K562 (cell line): ENCODE results near the gene PGAP3. TPM values are rescaled to one million over a fixed set of nuclear protein-coding genes. Genes with fewer than 3 reads are reported as not detected.

Source experiments
- ATAC-seq: fragments of 200-7000 bp; cut with Tn5 transposase; 3 replicates; pipeline ENCODE4 v1.9.1; 2020; ENCODE audit warnings: moderate library complexity
- BruUV-seq: library from RNA; stranded (reverse); fragments of 400-500 nt; replicated peaks from 2 replicates; lab custom pipeline; 2021; lab: Mats Ljungman, UMichigan
- CTCF ChIA-PET: fragments of 300-600 bp; formaldehyde crosslinking; extraction: SDS; loops from one replicate; lab custom pipeline; 2021; ENCODE audit warnings: low intra/inter-chr PET ratio; lab: Yijun Ruan, JAX
- POLR2A ChIA-PET: fragments of 300-600, 350-650 bp; sonication (Branson Sonifier 250); formaldehyde crosslinking; extraction: SDS; loops from one replicate; lab custom pipeline; 2021; ENCODE audit warnings: antibody characterized with exemption, inconsistent platforms; lab: Yijun Ruan, JAX
- DNase-seq, 4 experiments: peaks; one replicate each; pipeline versions ENCODE4 v3.0.0 to v3.0.0-alpha.2; 2011 to 2018; ENCODE audit warnings: low spot score in 3 of 4, mixed read lengths in 3 of 4; ENCODE audit errors: extremely low read depth in 1 of 4
- FAIRE-seq: peaks from 2 replicates; lab custom pipeline; 2011; peaks lifted over from hg19 to GRCh38; lab: Jason Lieb, UNC
- H2AFZ ChIP-seq: 2 replicates; pipeline ENCODE4 v1.6.0; 2011; ENCODE audit warnings: low read depth, low read length, control low read depth, inconsistent platforms
- H3K27ac ChIP-seq: fragments of 200-600 bp; 3 replicates; pipeline ENCODE4 v1.8.0; 2011; ENCODE audit warnings: low read depth, mild to moderate bottlenecking, control low read depth, inconsistent platforms, low read length, moderate library complexity, mixed read lengths; ENCODE audit errors: extremely low read depth
- H3K27me3 ChIP-seq, 2 experiments: fragments of 300-600 bp in 1 of 2; 2 replicates in 1 of 2; 3 replicates in 1 of 2; pipeline versions ENCODE4 v1.6.0 to v1.8.0; 2011; ENCODE audit warnings: inconsistent platforms in 2 of 2, low read length in 2 of 2, mild to moderate bottlenecking in 1 of 2, mixed read lengths in 1 of 2, moderate library complexity in 1 of 2; ENCODE audit not compliant: control insufficient read depth in 2 of 2, insufficient read depth in 2 of 2
- H3K36me3 ChIP-seq: fragments of 300-600 bp; 3 replicates; pipeline ENCODE4 v1.8.0; 2011; ENCODE audit warnings: mild to moderate bottlenecking, low read length, inconsistent platforms; ENCODE audit not compliant: control insufficient read depth, insufficient read depth
- H3K4me1 ChIP-seq, 2 experiments: fragments of 200-600 bp in 1 of 2; replicated peaks in 1 of 2; 2 replicates in 1 of 2; 3 replicates in 1 of 2; pipeline versions ENCODE4 v1.5.1 to v1.8.0; 2011; ENCODE audit warnings: inconsistent platforms in 2 of 2, low read length in 2 of 2, mild to moderate bottlenecking in 1 of 2, mixed read lengths in 1 of 2, moderate library complexity in 1 of 2; ENCODE audit not compliant: control insufficient read depth in 2 of 2, insufficient read depth in 2 of 2
- H3K4me2 ChIP-seq: 2 replicates; pipeline ENCODE4 v1.6.1; 2011; ENCODE audit warnings: low read length, control low read depth, inconsistent platforms, mixed read lengths; ENCODE audit not compliant: insufficient read depth
- H3K4me3 ChIP-seq: fragments of 200-600 bp; sonication (generic), shearing (Covaris generic); 2 replicates; pipeline ENCODE4 v1.5.1; 2016; ENCODE audit warnings: control low read depth, inconsistent platforms
- H3K79me2 ChIP-seq: fragments of 200-600 bp; 3 replicates; pipeline ENCODE4 v1.8.0; 2011; ENCODE audit warnings: low read length, inconsistent platforms; ENCODE audit not compliant: control insufficient read depth, insufficient read depth
- H3K9ac ChIP-seq, 2 experiments: 2 replicates each; pipeline versions ENCODE4 v1.6.0 to v1.6.1; 2011; ENCODE audit warnings: low read depth in 2 of 2, low read length in 2 of 2, control low read depth in 1 of 2, inconsistent platforms in 1 of 2, mild to moderate bottlenecking in 1 of 2, mixed read lengths in 1 of 2; ENCODE audit not compliant: insufficient read depth in 1 of 2
- H3K9me1 ChIP-seq: one replicate; pipeline ENCODE4 v1.6.0; 2011; ENCODE audit warnings: inconsistent platforms, mild to moderate bottlenecking, low read length, moderate library complexity; ENCODE audit not compliant: control insufficient read depth, insufficient read depth
- H3K9me3 ChIP-seq: replicated peaks from 2 replicates; pipeline ENCODE4 v1.5.1; 2011; ENCODE audit warnings: low read depth, low read length, inconsistent platforms; ENCODE audit not compliant: control insufficient read depth, insufficient read depth
- H4K20me1 ChIP-seq: replicated peaks from 2 replicates; pipeline ENCODE4 v1.6.1; 2011; ENCODE audit warnings: low read length, inconsistent platforms, mixed read lengths; ENCODE audit not compliant: control insufficient read depth, insufficient read depth
- CTCF ChIP-seq, 3 experiments: IDR thresholded peaks in 2 of 3; conservative IDR thresholded peaks in 1 of 3; 2 replicates each; pipeline ENCODE4 v1.5.1; 2011 to 2012; ENCODE audit warnings: low read length in 3 of 3, mild to moderate bottlenecking in 3 of 3, control low read depth in 2 of 3, improper control_type of control experiment in 1 of 3, inconsistent platforms in 1 of 3, low read depth in 1 of 3, mixed read lengths in 1 of 3, moderate library complexity in 1 of 3; ENCODE audit not compliant: insufficient read depth in 2 of 3
- EGR1 ChIP-seq: fragments of 450-650 bp; conservative IDR thresholded peaks from 2 replicates; pipeline ENCODE4 v1.6.1; 2017; ENCODE audit warnings: mild to moderate bottlenecking
- HNRNPL ChIP-seq: fragments of 200-400 bp; formaldehyde crosslinking; IDR thresholded peaks from 2 replicates; pipeline ENCODE4 v1.6.1; 2017; ENCODE audit warnings: low read depth, mild to moderate bottlenecking, low read length
- KLF10 ChIP-seq: fragments of 250-450 bp; sonication (Bioruptor Pico); IDR thresholded peaks from 2 replicates; pipeline ENCODE4 v1.6.1; 2021; ENCODE audit warnings: matching md5 sums
- NFRKB ChIP-seq: fragments of 450-650 bp; IDR thresholded peaks from 2 replicates; pipeline ENCODE4 v1.6.1; 2016; ENCODE audit warnings: low read depth
- NR1H2 ChIP-seq: sonication (generic); formaldehyde crosslinking; IDR thresholded peaks from 2 replicates; pipeline ENCODE4 v1.4.0; 2020; ENCODE audit warnings: mild to moderate bottlenecking, missing genetic modification reagents
- NR3C1 ChIP-seq: sonication (generic); formaldehyde crosslinking; IDR thresholded peaks from 2 replicates; pipeline ENCODE4 v1.8.1; 2022; ENCODE audit warnings: missing genetic modification reagents
- NUFIP1 ChIP-seq: fragments of 450-650 bp; IDR thresholded peaks from 2 replicates; pipeline ENCODE4 v1.6.1; 2018; ENCODE audit not compliant: partially characterized antibody
- PHTF2 ChIP-seq: fragments of 250-450 bp; sonication (Bioruptor Pico); IDR thresholded peaks from 2 replicates; pipeline ENCODE4 v1.5.0; 2021; ENCODE audit warnings: mild to moderate bottlenecking
- ZBTB8A ChIP-seq: fragments of 450-650 bp; IDR thresholded peaks from 2 replicates; pipeline ENCODE4 v1.6.1; 2018; ENCODE audit warnings: mild to moderate bottlenecking, moderate library complexity; ENCODE audit not compliant: partially characterized antibody
- ZEB2 ChIP-seq: fragments of 450-650 bp; IDR thresholded peaks from 2 replicates; pipeline ENCODE4 v1.6.1; 2016
- ZNF143 ChIP-seq: sonication (generic); formaldehyde crosslinking; IDR thresholded peaks from 2 replicates; pipeline ENCODE4 v1.9.0; 2022; ENCODE audit warnings: mild to moderate bottlenecking, missing genetic modification reagents
- ZNF175 ChIP-seq: fragments of 200-800 bp; sonication (Bioruptor generic); IDR thresholded peaks from 2 replicates; pipeline ENCODE4 v1.6.1; 2016; ENCODE audit warnings: low read depth, mild to moderate bottlenecking, missing genetic modification characterization, missing compliant biosample characterization
- ZNF316 ChIP-seq: fragments of 450-650 bp; IDR thresholded peaks from 2 replicates; pipeline ENCODE4 v1.6.1; 2016
- ZNF644 ChIP-seq: fragments of 200-800 bp; sonication (Bioruptor generic); IDR thresholded peaks from 2 replicates; pipeline ENCODE4 v1.6.1; 2016; ENCODE audit warnings: low read depth, missing genetic modification characterization, missing compliant biosample characterization
- ZNF668 ChIP-seq: fragments of 250-450 bp; sonication (Bioruptor Pico); IDR thresholded peaks from 2 replicates; pipeline ENCODE4 v1.8.0; 2022; ENCODE audit warnings: mild to moderate bottlenecking, inconsistent platforms
- ZNF76 ChIP-seq: fragments of 250-450 bp; sonication (Bioruptor Pico); IDR thresholded peaks from 2 replicates; pipeline ENCODE4 v1.4.0; 2020; ENCODE audit warnings: mild to moderate bottlenecking, moderate library complexity, borderline replicate concordance
- ZZZ3 ChIP-seq: fragments of 450-650 bp; IDR thresholded peaks from 2 replicates; pipeline ENCODE4 v1.6.1; 2016; ENCODE audit warnings: antibody characterized with exemption, mild to moderate bottlenecking, moderate library complexity
- WGBS: fragments of 100-300 bp; shearing (Covaris generic); methylation state at CpG from one replicate; pipeline ENCODE4 v1.1.6; 2016; ENCODE audit warnings: low coverage, mixed read lengths; ENCODE audit not compliant: insufficient coverage; ENCODE audit errors: missing lambda C conversion rate; 5-methylcytosine and 5-hydroxymethylcytosine counted together
- in situ Hi-C: fragments of 300-500 bp; cut with MboI; formaldehyde crosslinking; loops from 4 replicates; pipeline ENCODE4 v1.15.0; 2018; ENCODE audit warnings: inconsistent platforms, mixed read lengths
- intact Hi-C: fragments of 100-400 bp; cut with micrococcal nuclease; formaldehyde crosslinking; loops from 2 replicates; pipeline ENCODE4 v1.14.2; 2022
- polyA plus RNA-seq, 8 experiments: library from polyadenylated mRNA; depleted of rRNA in 4 of 8; stranded (reverse) in 5 of 8; unstranded in 3 of 8; fragments of >200 nt; fragmentation: Nextera tagmentation in 2 of 8; fragmentation: Illumina TruSeq in 1 of 8; extraction: Ambion mirVana in 2 of 8; extraction: Trizol in 1 of 8; gene quantifications; 2 replicates each; pipeline versions ENCODE4 v1.2.1 to v1.2.3, GENCODE V29; 2011 to 2014; ENCODE audit warnings: inconsistent platforms in 1 of 8, missing spikeins in 1 of 8
- total RNA-seq, 7 experiments: library from RNA; depleted of rRNA in 6 of 7; stranded (reverse); fragments of >200 nt in 6 of 7; fragmentation: Illumina TruSeq in 2 of 7; extraction: Trizol in 2 of 7; gene quantifications; 2 replicates each; pipeline versions ENCODE4 v1.2.1 to v1.2.3, GENCODE V29; 2011 to 2021; ENCODE audit warnings: low replicate concordance in 1 of 7
- TF ChIP-seq, protein P1 (sequence below): fragments of 450-650 bp; IDR thresholded peaks from 2 replicates; pipeline ENCODE4 v1.6.1; 2017; ENCODE audit warnings: mild to moderate bottlenecking, moderate library complexity

PGAP3 gene
- total and polyA plus RNA-seq, 9 of the 15 experiments (the other 6 are each of a cell fraction or from before 2014, with no cell fraction given): 0.38 to 9.4 (median 4.5) TPM

GRCh38 chr17:39636927-39637736, 50.7 kb downstream of the PGAP3 start, which contains the start of gene STARD3:
STARD3 (plus strand) TSS chr17:39637144; CDS start chr17:39653532, 16,388 bp downstream.
- Histone ChIP-seq H4K20me1 (peaks cover 16% of the 10 kb centered on the region; the same call in 1 of the 2 replicates), H3K27ac (peak within 1 kb of the TSS; percentile 91), H3K9me1 (no peaks in the 10 kb centered on the region), H3K4me2 (peak within 1 kb of the TSS; percentile 94), H2AFZ (peak within 1 kb of the TSS; percentile 89), H3K9me3 (no peaks in the 10 kb centered on the region), H3K9ac (peak within 1 kb of the TSS; percentile 86 to 96), H3K4me3 (peak within 1 kb of the TSS; percentile 78), H3K27me3 (no peaks in the 10 kb centered on the region), H3K79me2 (peaks cover 51% of the 10 kb centered on the region), H3K4me1 (peaks cover 58% of the 10 kb centered on the region in 2 experiments), H3K36me3 (peaks cover 11% of the 10 kb centered on the region; the same call in 2 of the 3 replicates)
- ChIA-PET CTCF (no interaction called here), POLR2A (interaction anchor here (0.6 to 1.5 kb wide), 10 partner anchors 10 to 108 kb away, joined by 3 to 9 read pairs (median 4); partner anchors contain the start of gene TCAP)
- intact Hi-C loops: no loop called here
- FAIRE-seq (peak; percentile 67), DNase-seq (peak; percentile 92 to 93 (median 92)), ATAC-seq (peak; percentile 94)
- 2% methylated on average over 51 of the region's 69 CpGs for WGBS
- in situ Hi-C loops: no loop called here
- no TSS peak for BruUV-seq
- TF ChIP-seq CTCF (IDR thresholded peaks at IDR 0.05 in 2 of 3, conservative IDR thresholded peaks at IDR 0.05 in 1 of 3; ENCODE audit: insufficient read depth in 2 of 3, low read depth in 1 of 3, low read length in 3 of 3) (peak in 2 of 3 experiments; percentile 25 to 42; a peak in 4 of 6 replicates), ZNF175 (CRISPR knock-in tag) (no peak), ZZZ3 (no peak), ZNF316 (no peak), ZEB2 (peak; percentile 95), KLF10 (CRISPR knock-in tag) (no peak), ZNF76 (CRISPR knock-in tag) (no peak), PHTF2 (CRISPR knock-in tag) (no peak), ZNF668 (CRISPR knock-in tag) (no peak), ZNF143 (CRISPR knock-in tag) (no peak), NR3C1 (no peak), HNRNPL (no peak), NFRKB (0 out of 2 replicates have a peak, but pooled peaks have one; percentile 22), NR1H2 (CRISPR knock-in tag) (no peak), NUFIP1 (no peak), ZBTB8A (no peak), ZNF644 (tag) (no peak), EGR1 (peak; percentile 57)
- TF ChIP-seq, protein P1, sequence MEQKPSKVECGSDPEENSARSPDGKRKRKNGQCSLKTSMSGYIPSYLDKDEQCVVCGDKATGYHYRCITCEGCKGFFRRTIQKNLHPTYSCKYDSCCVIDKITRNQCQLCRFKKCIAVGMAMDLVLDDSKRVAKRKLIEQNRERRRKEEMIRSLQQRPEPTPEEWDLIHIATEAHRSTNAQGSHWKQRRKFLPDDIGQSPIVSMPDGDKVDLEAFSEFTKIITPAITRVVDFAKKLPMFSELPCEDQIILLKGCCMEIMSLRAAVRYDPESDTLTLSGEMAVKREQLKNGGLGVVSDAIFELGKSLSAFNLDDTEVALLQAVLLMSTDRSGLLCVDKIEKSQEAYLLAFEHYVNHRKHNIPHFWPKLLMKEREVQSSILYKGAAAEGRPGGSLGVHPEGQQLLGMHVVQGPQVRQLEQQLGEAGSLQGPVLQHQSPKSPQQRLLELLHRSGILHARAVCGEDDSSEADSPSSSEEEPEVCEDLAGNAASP: no peak
